GM12891 (cell line): ENCODE results near the gene TBATA.

Experiments
- PAX5 ChIP-seq: IDR thresholded peaks from 2 replicates; pipeline ENCODE4 v1.6.1; 2011; ENCODE audit warnings: low read length, moderate library complexity, mild to moderate bottlenecking; ENCODE audit not compliant: insufficient read depth, severe bottlenecking
- POLR2A ChIP-seq: IDR thresholded peaks from 2 replicates; pipeline ENCODE4 v1.6.1; 2011; ENCODE audit warnings: low read depth, low read length, control low read depth
- POLR2AphosphoS5 ChIP-seq: IDR thresholded peaks from 2 replicates; pipeline ENCODE4 v1.6.1; 2011; ENCODE audit warnings: low read depth, low read length, control low read depth
- TAF1 ChIP-seq: IDR thresholded peaks from 2 replicates; pipeline ENCODE4 v1.6.1; 2011; ENCODE audit warnings: low read depth, low read length, control low read depth

DNA sequence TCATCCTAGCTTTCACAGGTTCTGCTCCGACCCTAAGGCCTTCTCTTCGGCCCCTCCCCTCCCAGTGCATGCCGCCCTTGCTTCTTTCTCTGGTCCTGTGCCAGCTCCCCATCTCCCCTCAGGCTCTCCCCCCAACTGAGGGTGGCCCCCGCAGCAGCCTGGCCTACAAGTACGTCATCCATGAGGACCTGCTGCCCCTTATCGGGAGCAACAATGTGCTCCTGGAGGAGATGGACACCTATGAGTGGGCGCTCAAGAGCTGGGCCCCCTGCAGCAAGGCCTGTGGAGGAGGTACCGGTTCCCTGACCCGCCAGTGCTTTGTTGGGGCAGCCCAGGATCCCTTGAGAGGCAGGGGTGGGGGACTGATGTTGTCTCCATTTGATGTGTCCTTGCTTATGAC, 33.8 kb downstream of the TBATA start:
- TF ChIP-seq POLR2A (no peak), POLR2AphosphoS5 (no peak), TAF1 (no peak), PAX5 (no peak)
